IPS DF 19.7 (cell line): ENCODE data around the gene TGM1.
A peak's percentile ranks its signal among the peaks of the same experiment; 100 is the strongest.

Experiments
- DNase-seq: peaks from one replicate; pipeline ENCODE4 v3.0.0-alpha.2; 2013; ENCODE audit warnings: low read depth, low spot score

The TGM1 gene

GRCh38 chr14:24271134-24271833 lies 8.3 kb upstream of the TGM1 start, which contains the start of gene RABGGTA:
RABGGTA (minus strand) TSS chr14:24271597; CDS start chr14:24271115, 482 bp downstream.
- peak; percentile 71 for DNase-seq

- DNase-seq, result no peak
Observed at GRCh38 chr14:24270537-24271133, 7.7 kb upstream of the TGM1 start.

GRCh38 chr14:24269910-24270536 lies 7.0 kb upstream of the TGM1 start:
- no peak for DNase-seq

GRCh38 chr14:24269368-24269767 lies 6.4 kb upstream of the TGM1 start:
- DNase-seq, result no peak

- DNase-seq, result no peak
Observed at GRCh38 chr14:24268225-24268624, 5.2 kb upstream of the TGM1 start.

GRCh38 chr14:24267516-24267915 lies 4.5 kb upstream of the TGM1 start:
- no peak for DNase-seq

GRCh38 chr14:24266344-24267244 lies 3.6 kb upstream of the TGM1 start:
- DNase-seq, result no peak

GRCh38 chr14:24264298-24264697 lies 1.3 kb upstream of the TGM1 start:
- no peak for DNase-seq

GRCh38 chr14:24263848-24264247 lies 871 bp upstream of the TGM1 start:
- DNase-seq, result no peak

GRCh38 chr14:24261969-24262327 lies 1.0 kb downstream of the TGM1 start:
- no peak for DNase-seq

GRCh38 chr14:24261256-24261968 lies 1.6 kb downstream of the TGM1 start:
- DNase-seq, result no peak

- DNase-seq, result no peak
Observed at GRCh38 chr14:24260780-24261157, 2.2 kb downstream of the TGM1 start.

- no peak for DNase-seq
Observed at GRCh38 chr14:24260026-24260779, 2.8 kb downstream of the TGM1 start.

GRCh38 chr14:24259282-24260025 lies 3.5 kb downstream of the TGM1 start:
- DNase-seq, result no peak

- DNase-seq, result no peak
Observed at GRCh38 chr14:24258548-24259265, 4.3 kb downstream of the TGM1 start.

GRCh38 chr14:24258119-24258518 lies 4.9 kb downstream of the TGM1 start:
- DNase-seq, result no peak

GRCh38 chr14:24256960-24257359 lies 6.0 kb downstream of the TGM1 start:
- DNase-seq, result no peak

GRCh38 chr14:24255931-24256711 lies 6.9 kb downstream of the TGM1 start:
- DNase-seq, result no peak

- DNase-seq, result no peak
Observed at GRCh38 chr14:24255438-24255837, 7.5 kb downstream of the TGM1 start.
